Vagina (tissue), 2 donors: Measurements from ENCODE around the gene TMTC3.

Experiments
- CTCF ChIP-seq, 3 experiments: fragments of 450-650 bp in 2 of 3; fragments of 200-600 bp in 1 of 3; sonication (generic) in 1 of 3; IDR thresholded peaks; one replicate each; pipeline ENCODE4 v1.5.1; 2017 to 2019; ENCODE audit warnings: antibody characterized with exemption in 3 of 3, mild to moderate bottlenecking in 2 of 3, moderate library complexity in 2 of 3
- POLR2AphosphoS5 ChIP-seq, 2 donors: sonication (generic); formaldehyde crosslinking; IDR thresholded peaks; one replicate each; pipeline ENCODE4 v1.9.0; 2017; ENCODE audit warnings: antibody characterized with exemption in 2 of 2, mild to moderate bottlenecking in 2 of 2, low read depth in 1 of 2; ENCODE audit not compliant: insufficient read depth in 1 of 2

- TF ChIP-seq CTCF (IDR thresholded peaks at IDR 0.05) (no peak), POLR2AphosphoS5 (IDR thresholded peaks at IDR 0.05; ENCODE audit: insufficient read depth in 1 of 2, low read depth in 1 of 2) (no peak)
These were observed 52.8 kb downstream of the TMTC3 start for GRCh38 chr12:88194868-88195267.
